ENCODE measurements around the gene MIA2.

GRCh38 chr14:39218171-39218769, 15.4 kb upstream of the MIA2 start:
- TF ChIP-seq CTCF (IDR thresholded peaks at IDR 0.05; ENCODE audit: insufficient read depth, low read length) (no peak), POLR2AphosphoS5 (IDR thresholded peaks at IDR 0.05; ENCODE audit: low read depth) (no peak), GABPA (IDR thresholded peaks at IDR 0.05; ENCODE audit: low read depth) (no peak), SPI1 (IDR thresholded peaks at IDR 0.05; ENCODE audit: borderline replicate concordance, low read depth) (no peak)
- TF ChIP-seq, protein P1, sequence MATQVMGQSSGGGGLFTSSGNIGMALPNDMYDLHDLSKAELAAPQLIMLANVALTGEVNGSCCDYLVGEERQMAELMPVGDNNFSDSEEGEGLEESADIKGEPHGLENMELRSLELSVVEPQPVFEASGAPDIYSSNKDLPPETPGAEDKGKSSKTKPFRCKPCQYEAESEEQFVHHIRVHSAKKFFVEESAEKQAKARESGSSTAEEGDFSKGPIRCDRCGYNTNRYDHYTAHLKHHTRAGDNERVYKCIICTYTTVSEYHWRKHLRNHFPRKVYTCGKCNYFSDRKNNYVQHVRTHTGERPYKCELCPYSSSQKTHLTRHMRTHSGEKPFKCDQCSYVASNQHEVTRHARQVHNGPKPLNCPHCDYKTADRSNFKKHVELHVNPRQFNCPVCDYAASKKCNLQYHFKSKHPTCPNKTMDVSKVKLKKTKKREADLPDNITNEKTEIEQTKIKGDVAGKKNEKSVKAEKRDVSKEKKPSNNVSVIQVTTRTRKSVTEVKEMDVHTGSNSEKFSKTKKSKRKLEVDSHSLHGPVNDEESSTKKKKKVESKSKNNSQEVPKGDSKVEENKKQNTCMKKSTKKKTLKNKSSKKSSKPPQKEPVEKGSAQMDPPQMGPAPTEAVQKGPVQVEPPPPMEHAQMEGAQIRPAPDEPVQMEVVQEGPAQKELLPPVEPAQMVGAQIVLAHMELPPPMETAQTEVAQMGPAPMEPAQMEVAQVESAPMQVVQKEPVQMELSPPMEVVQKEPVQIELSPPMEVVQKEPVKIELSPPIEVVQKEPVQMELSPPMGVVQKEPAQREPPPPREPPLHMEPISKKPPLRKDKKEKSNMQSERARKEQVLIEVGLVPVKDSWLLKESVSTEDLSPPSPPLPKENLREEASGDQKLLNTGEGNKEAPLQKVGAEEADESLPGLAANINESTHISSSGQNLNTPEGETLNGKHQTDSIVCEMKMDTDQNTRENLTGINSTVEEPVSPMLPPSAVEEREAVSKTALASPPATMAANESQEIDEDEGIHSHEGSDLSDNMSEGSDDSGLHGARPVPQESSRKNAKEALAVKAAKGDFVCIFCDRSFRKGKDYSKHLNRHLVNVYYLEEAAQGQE (IDR thresholded peaks at IDR 0.05; ENCODE audit: insufficient replicate concordance, low read depth): no peak
